GM12875 (cell line): ENCODE data around the gene ZCCHC8.

Experiments
- H3K4me3 ChIP-seq: one replicate; pipeline ENCODE4 v1.5.1; 2011; ENCODE audit warnings: low read depth, low read length, control low read depth
- CTCF ChIP-seq: IDR thresholded peaks from 2 replicates; pipeline ENCODE4 v1.5.1; 2011; ENCODE audit warnings: low read depth, mild to moderate bottlenecking, control low read depth, inconsistent platforms, low read length, moderate library complexity, borderline replicate concordance; ENCODE audit not compliant: insufficient read depth

Gene ZCCHC8

GRCh38 chr12:122508163-122508562, 7.4 kb upstream of the ZCCHC8 start:
- no peak for TF ChIP-seq CTCF
- no peak overlapping the region for H3K4me3 ChIP-seq

GRCh38 chr12:122506393-122506938, 5.7 kb upstream of the ZCCHC8 start:
- TF ChIP-seq CTCF, result no peak
- H3K4me3 ChIP-seq, result no peak overlapping the region

GRCh38 chr12:122505419-122506051, 4.8 kb upstream of the ZCCHC8 start:
- no peak overlapping the region for H3K4me3 ChIP-seq
- TF ChIP-seq CTCF, result no peak

- TF ChIP-seq CTCF, result no peak
- no peak overlapping the region for H3K4me3 ChIP-seq
Observed at GRCh38 chr12:122503783-122504590, 3.3 kb upstream of the ZCCHC8 start.

- TF ChIP-seq CTCF, result no peak
- no peak overlapping the region for H3K4me3 ChIP-seq
Observed at GRCh38 chr12:122503147-122503751, 2.5 kb upstream of the ZCCHC8 start.

- TF ChIP-seq CTCF, result no peak
- H3K4me3 ChIP-seq, result peak overlapping the region; percentile 26
Observed at GRCh38 chr12:122501489-122501989, 807 bp upstream of the ZCCHC8 start.
